Endothelial cell (in vitro differentiated cells): ENCODE measurements around the gene CACNA2D4. TPM values are rescaled to one million over a fixed set of nuclear protein-coding genes. Genes with fewer than 3 reads are reported as not detected.

Experiments used
- DNase-seq: peaks from one replicate; pipeline ENCODE4 v3.0.0; 2021; ENCODE audit warnings: low spot score
- H3K27ac Mint-ChIP-seq: one replicate; pipeline ENCODE4 v1.8.0; 2021; ENCODE audit warnings: mixed read lengths, inconsistent platforms; ENCODE audit not compliant: unreplicated experiment
- H3K27me3 Mint-ChIP-seq: one replicate; pipeline ENCODE4 v1.8.0; 2021; ENCODE audit warnings: mild to moderate bottlenecking, moderate library complexity, mixed read lengths, inconsistent platforms; ENCODE audit not compliant: unreplicated experiment
- H3K36me3 Mint-ChIP-seq: one replicate; pipeline ENCODE4 v1.8.0; 2021; ENCODE audit warnings: mild to moderate bottlenecking, low read depth, mixed read lengths, inconsistent platforms; ENCODE audit not compliant: unreplicated experiment
- H3K4me1 Mint-ChIP-seq: one replicate; pipeline ENCODE4 v1.8.0; 2021; ENCODE audit warnings: mild to moderate bottlenecking, mixed read lengths, inconsistent platforms; ENCODE audit not compliant: unreplicated experiment
- H3K4me3 Mint-ChIP-seq: one replicate; pipeline ENCODE4 v1.8.0; 2021; ENCODE audit warnings: mild to moderate bottlenecking, mixed read lengths, inconsistent platforms; ENCODE audit not compliant: unreplicated experiment
- H3K9me3 Mint-ChIP-seq: one replicate; pipeline ENCODE4 v1.8.0; 2021; ENCODE audit warnings: mixed read lengths, inconsistent platforms; ENCODE audit not compliant: unreplicated experiment
- total RNA-seq: library from RNA; stranded (reverse); fragmentation: NEBNext Ultra II Directional; extraction: Animal tissue kit (Norgen Biotek cat#: 25700); gene quantifications from one replicate; pipeline ENCODE4 v1.2.1, GENCODE V29; 2021; ENCODE audit not compliant: unreplicated experiment
- TF ChIP-seq, protein P1 (sequence below): fragments of 200-600 bp; sonication (generic); IDR thresholded peaks from one replicate; pipeline ENCODE4 v1.5.0; 2021; ENCODE audit warnings: antibody characterized with exemption; ENCODE audit not compliant: unreplicated experiment

CACNA2D4 gene
- total RNA-seq, 1 donor from 2014 or later = 0.28 TPM

DNA sequence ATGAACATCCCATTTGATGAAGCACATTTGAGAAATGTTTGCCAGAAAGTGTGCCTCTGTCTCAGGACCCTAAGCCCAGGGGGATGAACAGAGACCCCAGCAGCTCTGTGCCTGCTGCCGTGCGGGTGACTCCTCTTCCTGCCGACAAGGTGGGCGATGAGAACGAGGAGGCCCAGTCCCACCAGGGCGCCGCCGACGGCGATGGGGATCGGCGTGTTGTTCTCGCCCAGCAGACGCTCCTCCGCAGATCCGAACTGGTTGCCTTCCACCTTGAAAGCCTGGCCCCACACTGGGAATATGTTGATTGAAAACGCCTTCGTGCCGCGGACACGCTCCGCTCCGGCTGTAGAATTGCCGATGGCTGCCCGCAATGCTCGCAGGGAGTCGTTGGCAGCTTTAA is 54.0 kb downstream of the CACNA2D4 start:
- no peaks in the 10 kb centered on the region for H3K9me3 Mint-ChIP-seq
- H3K27me3 Mint-ChIP-seq = peaks cover 5% of the 10 kb centered on the region
- H3K4me1 Mint-ChIP-seq = no peaks in the 10 kb centered on the region
- DNase-seq = no peak
- no peak overlapping the region for H3K27ac Mint-ChIP-seq
- TF ChIP-seq, protein P1, sequence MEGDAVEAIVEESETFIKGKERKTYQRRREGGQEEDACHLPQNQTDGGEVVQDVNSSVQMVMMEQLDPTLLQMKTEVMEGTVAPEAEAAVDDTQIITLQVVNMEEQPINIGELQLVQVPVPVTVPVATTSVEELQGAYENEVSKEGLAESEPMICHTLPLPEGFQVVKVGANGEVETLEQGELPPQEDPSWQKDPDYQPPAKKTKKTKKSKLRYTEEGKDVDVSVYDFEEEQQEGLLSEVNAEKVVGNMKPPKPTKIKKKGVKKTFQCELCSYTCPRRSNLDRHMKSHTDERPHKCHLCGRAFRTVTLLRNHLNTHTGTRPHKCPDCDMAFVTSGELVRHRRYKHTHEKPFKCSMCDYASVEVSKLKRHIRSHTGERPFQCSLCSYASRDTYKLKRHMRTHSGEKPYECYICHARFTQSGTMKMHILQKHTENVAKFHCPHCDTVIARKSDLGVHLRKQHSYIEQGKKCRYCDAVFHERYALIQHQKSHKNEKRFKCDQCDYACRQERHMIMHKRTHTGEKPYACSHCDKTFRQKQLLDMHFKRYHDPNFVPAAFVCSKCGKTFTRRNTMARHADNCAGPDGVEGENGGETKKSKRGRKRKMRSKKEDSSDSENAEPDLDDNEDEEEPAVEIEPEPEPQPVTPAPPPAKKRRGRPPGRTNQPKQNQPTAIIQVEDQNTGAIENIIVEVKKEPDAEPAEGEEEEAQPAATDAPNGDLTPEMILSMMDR = no peak
- H3K4me3 Mint-ChIP-seq = no peak overlapping the region
- H3K36me3 Mint-ChIP-seq = no peaks in the 10 kb centered on the region

DNA sequence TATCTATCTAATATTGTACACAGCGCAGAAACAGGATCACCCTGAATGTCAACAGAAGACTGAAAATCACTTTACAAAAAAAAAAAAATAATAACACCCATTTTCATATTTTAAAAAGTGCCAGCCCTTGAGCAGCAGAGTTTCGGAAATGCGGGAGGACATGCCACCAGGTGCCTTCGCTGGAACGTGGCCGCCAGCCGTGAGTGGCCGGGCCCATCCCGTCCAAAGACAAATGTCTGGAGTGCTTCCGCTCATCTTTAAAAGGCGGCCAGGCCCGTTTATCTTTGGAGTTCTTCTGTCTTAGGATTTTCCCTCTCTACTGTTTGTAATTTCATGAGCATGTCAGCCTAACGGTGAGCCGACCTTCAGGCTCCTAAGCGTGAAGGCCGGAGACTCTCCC is 54.6 kb downstream of the CACNA2D4 start:
- Mint-ChIP-seq H3K4me3 (no peak overlapping the region), H3K9me3 (no peaks in the 10 kb centered on the region), H3K27me3 (peaks cover 3% of the 10 kb centered on the region), H3K27ac (no peak overlapping the region), H3K4me1 (no peaks in the 10 kb centered on the region), H3K36me3 (no peaks in the 10 kb centered on the region)
- no peak for DNase-seq
- TF ChIP-seq, protein P1 = no peak

DNA sequence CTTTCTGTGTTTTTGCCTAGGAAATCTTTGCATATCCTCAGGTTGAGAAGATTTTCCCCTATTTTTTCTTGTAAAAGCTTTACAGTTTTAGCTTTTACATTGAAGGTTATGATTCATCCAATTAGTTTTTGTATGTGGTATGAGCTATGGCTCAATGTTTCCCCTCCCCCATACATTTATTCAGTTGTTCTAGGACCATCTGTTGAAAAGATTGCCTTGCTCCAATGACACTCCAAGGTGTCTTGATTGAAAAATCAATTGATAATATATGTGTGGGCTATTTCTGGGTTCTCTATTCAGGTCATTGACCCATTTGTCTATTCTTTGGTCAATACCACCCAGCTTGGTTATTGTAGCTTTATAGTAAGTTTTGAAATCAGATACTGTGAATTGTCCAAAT is 55.5 kb downstream of the CACNA2D4 start:
- no peaks in the 10 kb centered on the region for H3K9me3 Mint-ChIP-seq
- H3K36me3 Mint-ChIP-seq = no peaks in the 10 kb centered on the region
- TF ChIP-seq, protein P1 = no peak
- H3K4me1 Mint-ChIP-seq = no peaks in the 10 kb centered on the region
- H3K4me3 Mint-ChIP-seq = no peak overlapping the region
- DNase-seq = no peak
- peaks cover 3% of the 10 kb centered on the region for H3K27me3 Mint-ChIP-seq
- H3K27ac Mint-ChIP-seq = no peak overlapping the region

DNA sequence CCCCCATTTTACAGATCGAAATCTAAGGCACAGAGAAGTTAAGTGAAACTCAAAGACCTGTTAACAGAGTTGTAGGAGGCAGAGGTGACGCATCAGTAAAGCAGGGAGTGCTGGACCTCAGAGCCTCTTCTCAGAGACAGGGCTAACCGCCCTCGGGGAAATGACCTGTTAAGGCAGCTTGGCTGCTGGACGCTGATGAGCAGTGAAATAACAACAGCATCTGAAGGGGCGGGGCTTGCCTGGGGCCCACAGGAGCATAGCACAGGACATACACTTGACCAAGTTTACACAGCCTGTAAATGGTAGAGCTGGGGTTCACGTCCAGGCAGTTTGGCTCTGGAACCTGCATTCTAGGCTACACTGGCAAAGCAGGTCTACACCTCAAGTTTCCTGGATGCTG is 58.8 kb downstream of the CACNA2D4 start:
- no peak overlapping the region for H3K4me3 Mint-ChIP-seq
- no peak for DNase-seq
- peaks cover 11% of the 10 kb centered on the region for H3K36me3 Mint-ChIP-seq
- H3K27me3 Mint-ChIP-seq = peaks cover 3% of the 10 kb centered on the region
- TF ChIP-seq, protein P1 = no peak
- H3K9me3 Mint-ChIP-seq = peaks cover 14% of the 10 kb centered on the region
- H3K4me1 Mint-ChIP-seq = no peaks in the 10 kb centered on the region
- no peak overlapping the region for H3K27ac Mint-ChIP-seq

DNA sequence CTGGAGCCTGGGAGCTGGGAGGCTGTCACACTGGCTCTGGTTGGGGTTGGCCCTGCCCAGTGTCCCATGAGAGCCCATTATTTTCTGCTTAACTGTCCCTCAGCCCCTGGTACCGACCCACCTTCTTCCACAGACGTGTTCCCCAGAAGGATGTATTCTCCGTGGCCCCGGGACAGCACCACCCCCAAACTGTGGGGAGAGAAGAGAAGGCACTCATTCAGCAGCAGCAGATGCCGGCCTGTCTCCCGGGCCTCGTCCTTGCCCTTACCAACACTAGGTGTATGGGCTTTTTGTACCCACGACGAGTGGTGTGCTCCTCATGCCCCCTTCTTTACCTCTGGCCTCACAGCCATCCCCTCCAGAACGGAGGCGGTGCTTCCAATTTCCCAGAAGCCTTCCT is 60.0 kb downstream of the CACNA2D4 start:
- H3K9me3 Mint-ChIP-seq = peaks cover 14% of the 10 kb centered on the region
- no peaks in the 10 kb centered on the region for H3K4me1 Mint-ChIP-seq
- TF ChIP-seq, protein P1 = no peak
- no peak overlapping the region for H3K4me3 Mint-ChIP-seq
- no peak overlapping the region for H3K27ac Mint-ChIP-seq
- DNase-seq = no peak
- peaks cover 11% of the 10 kb centered on the region for H3K36me3 Mint-ChIP-seq
- H3K27me3 Mint-ChIP-seq = peaks cover 3% of the 10 kb centered on the region
